ENCODE results near the gene HSPB8. TPM values are rescaled to one million over a fixed set of nuclear protein-coding genes. Genes with fewer than 3 reads are reported as not detected.
"Not testable (repeated sequence)": the region's sequence is repeated elsewhere in the genome, so short reads cannot be mapped to it uniquely, and the experiment has no call there.

The HSPB8 gene
- total and polyA plus RNA-seq, 5 donors from 2014 or later: not detected

DNA sequence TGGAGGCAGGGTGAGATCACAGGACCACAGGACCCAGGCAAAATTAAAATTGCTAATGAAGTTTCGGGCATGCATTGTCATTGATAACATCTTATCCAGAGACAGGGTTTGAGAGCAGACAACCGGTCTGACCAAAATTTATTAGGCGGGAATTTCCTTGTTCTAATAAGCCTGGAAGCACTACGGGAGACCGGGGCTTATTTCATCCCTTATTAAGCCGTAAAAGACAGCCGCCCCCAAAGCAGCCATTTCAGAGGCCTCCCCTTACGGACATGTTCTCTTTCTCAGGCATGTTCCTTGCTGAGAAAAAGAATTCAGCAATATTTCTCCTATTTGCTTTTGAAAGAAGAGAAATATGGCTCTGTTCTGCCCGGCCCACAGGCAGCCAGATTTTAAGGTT lies 40.1 kb downstream of the HSPB8 start:
- not testable (repeated sequence) for H3K36me3 Mint-ChIP-seq; H3K4me1 ChIP-seq (ENCODE audit: control insufficient read depth, insufficient read depth, low read length, poor library complexity, severe bottlenecking); H3K9me3 ChIP-seq (ENCODE audit: control insufficient read depth in 2 of 2, low read length in 2 of 2); H3K36me3 ChIP-seq (ENCODE audit: control insufficient read depth, insufficient read depth, low read length); H3K27ac Mint-ChIP-seq; H3K27me3 Mint-ChIP-seq; H3K27ac ChIP-seq (ENCODE audit: insufficient read depth, low read length, poor library complexity, severe bottlenecking); H3K4me3 ChIP-seq (ENCODE audit: low read depth, low read length); H3K27me3 ChIP-seq (ENCODE audit: control insufficient read depth, insufficient read depth, low read length); ATAC-seq (ENCODE audit: low read depth in 2 of 2); H3K9me3 Mint-ChIP-seq; H3K4me3 Mint-ChIP-seq; H3K4me1 Mint-ChIP-seq; DNase-seq

DNA sequence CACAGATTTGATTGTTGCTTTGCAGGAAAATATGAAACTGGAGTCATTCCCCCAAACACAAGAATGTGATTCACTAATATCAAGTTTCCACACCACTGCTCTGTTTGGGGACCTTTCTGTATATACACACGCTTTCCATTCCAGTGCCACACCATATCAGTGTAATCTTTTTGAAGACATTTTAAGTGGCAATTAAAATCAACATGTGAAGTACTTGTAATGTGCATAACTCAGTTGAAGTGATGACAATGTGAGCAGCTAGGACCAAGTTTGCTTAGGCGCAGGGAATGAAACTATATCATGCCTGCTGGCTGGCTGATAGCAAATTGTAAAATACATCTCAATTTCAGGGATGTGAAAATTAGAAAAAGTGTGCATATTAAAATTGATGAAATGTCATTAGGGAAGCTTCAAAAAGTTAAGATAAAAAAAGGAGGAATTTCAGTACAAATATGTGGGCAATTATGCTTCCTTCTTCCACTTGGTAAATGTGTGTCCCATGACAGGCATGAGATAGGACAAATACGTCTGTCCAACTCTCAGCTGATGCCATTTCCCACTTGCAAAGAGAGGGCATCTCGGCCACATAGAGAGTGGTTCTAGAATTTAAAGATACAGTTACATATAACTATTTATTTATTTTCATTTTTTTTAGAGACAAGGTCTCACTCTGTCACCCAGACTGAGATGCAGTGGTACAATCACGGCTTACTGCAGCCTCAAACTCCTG lies 43.7 kb downstream of the HSPB8 start:
- Mint-ChIP-seq H3K4me3 (no peak overlapping the region), H3K27me3 (peaks cover 5% of the 10 kb centered on the region), H3K27ac (no peak overlapping the region), H3K36me3 (no peaks in the 10 kb centered on the region), H3K4me1 (no peaks in the 10 kb centered on the region), H3K9me3 (peaks cover 0 to 6% (median 0%) of the 10 kb centered on the region in 7 donors)
- Histone ChIP-seq H3K27me3 (ENCODE audit: control insufficient read depth, insufficient read depth, low read length) (no peaks in the 10 kb centered on the region), H3K36me3 (ENCODE audit: control insufficient read depth, insufficient read depth, low read length) (no peaks in the 10 kb centered on the region), H3K9me3 (ENCODE audit: control insufficient read depth in 2 of 2, low read length in 2 of 2) (no peaks in the 10 kb centered on the region), H3K4me3 (ENCODE audit: low read depth, low read length) (no peak overlapping the region), H3K4me1 (ENCODE audit: control insufficient read depth, insufficient read depth, low read length, poor library complexity, severe bottlenecking) (no peaks in the 10 kb centered on the region), H3K27ac (ENCODE audit: insufficient read depth, low read length, poor library complexity, severe bottlenecking) (no peak overlapping the region)
- DNase-seq (no peak), ATAC-seq (ENCODE audit: low read depth in 2 of 2) (no peak)

DNA sequence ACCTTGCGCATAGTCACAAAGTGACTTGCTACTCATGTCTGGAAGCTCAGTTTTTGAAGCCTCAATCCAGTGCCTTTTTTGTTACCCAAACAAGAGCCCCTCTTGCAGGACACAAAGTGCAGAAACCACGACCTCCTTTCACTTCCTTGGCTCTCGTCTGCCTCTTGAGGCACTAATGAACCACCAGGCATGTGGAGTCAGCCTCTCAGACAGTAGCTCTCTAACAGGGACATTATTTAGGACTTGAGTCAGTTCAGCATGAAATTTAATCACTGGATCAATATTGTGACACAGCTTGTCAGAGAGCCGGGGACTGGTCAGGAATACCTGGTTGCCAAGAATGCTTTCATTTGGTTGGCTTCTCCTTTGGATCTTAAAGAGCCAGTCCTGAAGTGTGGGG lies 46.7 kb downstream of the HSPB8 start:
- ATAC-seq (ENCODE audit: low read depth in 2 of 2) (no peak), DNase-seq (no peak)
- Mint-ChIP-seq H3K27ac (no peak overlapping the region), H3K4me3 (no peak overlapping the region), H3K27me3 (no peaks in the 10 kb centered on the region), H3K4me1 (no peaks in the 10 kb centered on the region), H3K36me3 (no peaks in the 10 kb centered on the region), H3K9me3 (peaks cover 0 to 4% (median 0%) of the 10 kb centered on the region in 7 donors)
- no peak overlapping the region for H3K4me3 ChIP-seq (ENCODE audit: low read depth, low read length)
- H3K36me3 ChIP-seq (ENCODE audit: control insufficient read depth, insufficient read depth, low read length): no peaks in the 10 kb centered on the region
- H3K9me3 ChIP-seq (ENCODE audit: control insufficient read depth in 2 of 2, low read length in 2 of 2): no peaks in the 10 kb centered on the region
- H3K27ac ChIP-seq (ENCODE audit: insufficient read depth, low read length, poor library complexity, severe bottlenecking): no peak overlapping the region
- no peaks in the 10 kb centered on the region for H3K27me3 ChIP-seq (ENCODE audit: control insufficient read depth, insufficient read depth, low read length)
- no peaks in the 10 kb centered on the region for H3K4me1 ChIP-seq (ENCODE audit: control insufficient read depth, insufficient read depth, low read length, poor library complexity, severe bottlenecking)

DNA sequence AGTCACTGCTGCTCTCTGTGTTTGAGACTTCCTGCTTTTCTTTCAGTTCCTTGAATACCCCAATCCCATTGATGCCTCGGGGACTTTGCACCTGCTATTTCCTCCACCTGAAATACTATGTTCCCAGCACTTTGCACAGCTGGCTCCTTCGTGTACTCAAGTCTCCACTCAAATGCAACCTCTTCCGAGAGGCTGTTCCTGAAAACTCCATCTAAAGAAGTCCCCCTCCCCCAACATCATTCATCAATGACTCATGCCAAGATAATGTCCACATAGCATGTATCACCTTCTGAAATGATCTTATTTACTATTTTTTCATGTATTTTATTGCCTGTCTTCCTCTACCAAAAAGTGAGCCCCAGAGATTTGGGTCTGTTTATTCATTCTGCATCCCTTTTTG lies 48.6 kb downstream of the HSPB8 start:
- Histone ChIP-seq H3K4me1 (ENCODE audit: control insufficient read depth, insufficient read depth, low read length, poor library complexity, severe bottlenecking) (no peaks in the 10 kb centered on the region), H3K36me3 (ENCODE audit: control insufficient read depth, insufficient read depth, low read length) (no peaks in the 10 kb centered on the region), H3K27ac (ENCODE audit: insufficient read depth, low read length, poor library complexity, severe bottlenecking) (no peak overlapping the region), H3K27me3 (ENCODE audit: control insufficient read depth, insufficient read depth, low read length) (no peaks in the 10 kb centered on the region), H3K4me3 (ENCODE audit: low read depth, low read length) (no peak overlapping the region), H3K9me3 (ENCODE audit: control insufficient read depth in 2 of 2, low read length in 2 of 2) (no peaks in the 10 kb centered on the region)
- Mint-ChIP-seq H3K27me3 (no peaks in the 10 kb centered on the region), H3K27ac (no peak overlapping the region), H3K4me1 (no peaks in the 10 kb centered on the region), H3K4me3 (no peak overlapping the region), H3K36me3 (no peaks in the 10 kb centered on the region), H3K9me3 (peaks cover 0 to 5% (median under 1%) of the 10 kb centered on the region in 7 donors)
- DNase-seq (no peak), ATAC-seq (ENCODE audit: low read depth in 2 of 2) (no peak)

- Mint-ChIP-seq H3K9me3 (peaks cover 0 to 7% (median 0%) of the 10 kb centered on the region in 7 donors), H3K27me3 (no peaks in the 10 kb centered on the region), H3K4me3 (no peak overlapping the region), H3K4me1 (no peaks in the 10 kb centered on the region), H3K27ac (no peak overlapping the region), H3K36me3 (no peaks in the 10 kb centered on the region)
- Histone ChIP-seq H3K4me3 (ENCODE audit: low read depth, low read length) (no peak overlapping the region), H3K4me1 (ENCODE audit: control insufficient read depth, insufficient read depth, low read length, poor library complexity, severe bottlenecking) (no peaks in the 10 kb centered on the region), H3K27ac (ENCODE audit: insufficient read depth, low read length, poor library complexity, severe bottlenecking) (no peak overlapping the region), H3K27me3 (ENCODE audit: control insufficient read depth, insufficient read depth, low read length) (no peaks in the 10 kb centered on the region), H3K9me3 (ENCODE audit: control insufficient read depth in 2 of 2, low read length in 2 of 2) (no peaks in the 10 kb centered on the region), H3K36me3 (ENCODE audit: control insufficient read depth, insufficient read depth, low read length) (no peaks in the 10 kb centered on the region)
- DNase-seq (no peak), ATAC-seq (ENCODE audit: low read depth in 2 of 2) (no peak)
These were observed 50.5 kb downstream of the HSPB8 start for GRCh38 chr12:119229205-119229604.

- Histone ChIP-seq H3K27me3 (ENCODE audit: control insufficient read depth, insufficient read depth, low read length) (no peaks in the 10 kb centered on the region), H3K9me3 (ENCODE audit: control insufficient read depth in 2 of 2, low read length in 2 of 2) (no peaks in the 10 kb centered on the region), H3K4me1 (ENCODE audit: control insufficient read depth, insufficient read depth, low read length, poor library complexity, severe bottlenecking) (no peaks in the 10 kb centered on the region), H3K27ac (ENCODE audit: insufficient read depth, low read length, poor library complexity, severe bottlenecking) (no peak overlapping the region), H3K36me3 (ENCODE audit: control insufficient read depth, insufficient read depth, low read length) (no peaks in the 10 kb centered on the region), H3K4me3 (ENCODE audit: low read depth, low read length) (no peak overlapping the region)
- Mint-ChIP-seq H3K4me1 (no peaks in the 10 kb centered on the region), H3K9me3 (peaks cover 0 to 8% (median 0%) of the 10 kb centered on the region in 7 donors), H3K27me3 (no peaks in the 10 kb centered on the region), H3K27ac (no peak overlapping the region), H3K36me3 (no peaks in the 10 kb centered on the region), H3K4me3 (no peak overlapping the region)
- DNase-seq (no peak), ATAC-seq (ENCODE audit: low read depth in 2 of 2) (no peak)
These were observed 51.1 kb downstream of the HSPB8 start for GRCh38 chr12:119229837-119230236.

DNA sequence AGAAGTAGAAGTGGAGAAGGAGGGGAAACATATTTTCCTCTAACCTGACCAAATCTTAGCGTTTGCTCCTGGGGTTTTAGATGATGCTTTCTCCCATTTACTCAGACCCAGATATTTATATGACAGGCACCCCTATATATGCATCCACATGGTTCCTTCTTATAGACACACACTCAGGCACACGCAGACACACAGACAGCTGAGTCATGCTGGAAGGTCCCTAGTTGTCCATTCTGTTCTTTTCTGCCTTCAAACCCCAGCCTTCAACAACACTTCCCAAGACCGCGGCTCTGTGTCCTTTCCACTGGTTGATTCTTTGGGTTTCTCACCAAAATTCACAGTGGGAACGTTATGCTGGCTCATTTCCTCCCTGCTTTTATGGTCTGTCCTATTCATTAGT lies 52.1 kb downstream of the HSPB8 start:
- no peak for ATAC-seq (ENCODE audit: low read depth in 2 of 2)
- no peaks in the 10 kb centered on the region for H3K27me3 ChIP-seq (ENCODE audit: control insufficient read depth, insufficient read depth, low read length)
- no peaks in the 10 kb centered on the region for H3K4me1 ChIP-seq (ENCODE audit: control insufficient read depth, insufficient read depth, low read length, poor library complexity, severe bottlenecking)
- peaks cover 0 to 8% (median 0%) of the 10 kb centered on the region in 7 donors for H3K9me3 Mint-ChIP-seq
- no peaks in the 10 kb centered on the region for H3K36me3 Mint-ChIP-seq
- DNase-seq: no peak
- no peak overlapping the region for H3K4me3 ChIP-seq (ENCODE audit: low read depth, low read length)
- no peaks in the 10 kb centered on the region for H3K36me3 ChIP-seq (ENCODE audit: control insufficient read depth, insufficient read depth, low read length)
- no peak overlapping the region for H3K27ac ChIP-seq (ENCODE audit: insufficient read depth, low read length, poor library complexity, severe bottlenecking)
- no peaks in the 10 kb centered on the region for H3K4me1 Mint-ChIP-seq
- no peaks in the 10 kb centered on the region for H3K27me3 Mint-ChIP-seq
- no peaks in the 10 kb centered on the region for H3K9me3 ChIP-seq (ENCODE audit: control insufficient read depth in 2 of 2, low read length in 2 of 2)
- H3K27ac Mint-ChIP-seq: no peak overlapping the region
- no peak overlapping the region for H3K4me3 Mint-ChIP-seq

DNA sequence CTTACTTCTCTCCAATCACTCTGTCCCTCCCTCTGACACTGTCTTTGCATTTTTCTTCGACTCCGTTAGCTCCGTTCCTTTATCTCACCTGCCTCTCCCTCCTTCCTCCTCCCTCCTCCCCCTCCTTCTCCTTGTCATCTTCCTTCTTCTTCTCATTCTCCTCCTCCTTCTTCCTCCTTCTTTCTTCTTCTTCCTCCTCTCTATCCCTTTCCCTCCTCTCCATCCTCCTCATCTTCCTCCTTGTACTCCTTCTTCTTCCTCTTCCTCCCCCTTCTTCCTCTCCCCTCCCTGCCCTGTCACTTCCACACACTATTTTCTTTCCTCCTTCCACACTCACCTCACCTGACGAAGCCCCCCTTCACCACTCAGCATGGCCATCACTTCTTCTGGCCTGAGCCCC lies 53.0 kb downstream of the HSPB8 start:
- no peak for ATAC-seq (ENCODE audit: low read depth in 2 of 2)
- H3K36me3 ChIP-seq (ENCODE audit: control insufficient read depth, insufficient read depth, low read length): no peaks in the 10 kb centered on the region
- H3K4me1 ChIP-seq (ENCODE audit: control insufficient read depth, insufficient read depth, low read length, poor library complexity, severe bottlenecking): no peaks in the 10 kb centered on the region
- H3K27me3 Mint-ChIP-seq: no peaks in the 10 kb centered on the region
- no peaks in the 10 kb centered on the region for H3K27me3 ChIP-seq (ENCODE audit: control insufficient read depth, insufficient read depth, low read length)
- no peak overlapping the region for H3K4me3 ChIP-seq (ENCODE audit: low read depth, low read length)
- peaks cover 0 to 8% (median 0%) of the 10 kb centered on the region in 7 donors for H3K9me3 Mint-ChIP-seq
- no peaks in the 10 kb centered on the region for H3K36me3 Mint-ChIP-seq
- no peak overlapping the region for H3K27ac Mint-ChIP-seq
- no peaks in the 10 kb centered on the region for H3K4me1 Mint-ChIP-seq
- no peak for DNase-seq
- no peak overlapping the region for H3K4me3 Mint-ChIP-seq
- no peak overlapping the region for H3K27ac ChIP-seq (ENCODE audit: insufficient read depth, low read length, poor library complexity, severe bottlenecking)
- H3K9me3 ChIP-seq (ENCODE audit: control insufficient read depth in 2 of 2, low read length in 2 of 2): no peaks in the 10 kb centered on the region

Measured in CD4-positive, CD25-positive, alpha-beta regulatory T cell (primary cell).